Activated effector memory CD4-positive, alpha-beta T cell treated with anti-CD3 and anti-CD28 coated beads, Interleukin-2, amount 50 U/mL, for 16 hours (primary cell): ENCODE measurements around the gene NPTX1.

Source experiments
- DNase-seq: peaks from one replicate; pipeline ENCODE4 v3.0.0-alpha.2; 2020

The NPTX1 gene

GRCh38 chr17:80424878-80425765 is 51.3 kb downstream of the NPTX1 start:
- no peak for DNase-seq

- DNase-seq, result no peak
Observed at GRCh38 chr17:80424261-80424660, 52.1 kb downstream of the NPTX1 start.

- DNase-seq, result peak; percentile 54
Observed at GRCh38 chr17:80423536-80424225, 52.7 kb downstream of the NPTX1 start.

- DNase-seq, result peak; percentile 43
Observed at GRCh38 chr17:80422981-80423380, 53.4 kb downstream of the NPTX1 start.

- DNase-seq, result peak; percentile 59
Observed at GRCh38 chr17:80422276-80422675, 54.1 kb downstream of the NPTX1 start.

GRCh38 chr17:80421381-80422090 is 54.9 kb downstream of the NPTX1 start:
- DNase-seq, result peak; percentile 53

- DNase-seq, result peak; percentile 33
Observed at GRCh38 chr17:80419255-80419654, 57.2 kb downstream of the NPTX1 start.

GRCh38 chr17:80418589-80418988 is 57.8 kb downstream of the NPTX1 start:
- DNase-seq, result peak; percentile 17
